ENCODE measurements around the gene ELF3.
"Not testable (repeated sequence)": the region's sequence is repeated elsewhere in the genome, so short reads cannot be mapped to it uniquely, and the experiment has no call there.

Gene ELF3

DNA sequence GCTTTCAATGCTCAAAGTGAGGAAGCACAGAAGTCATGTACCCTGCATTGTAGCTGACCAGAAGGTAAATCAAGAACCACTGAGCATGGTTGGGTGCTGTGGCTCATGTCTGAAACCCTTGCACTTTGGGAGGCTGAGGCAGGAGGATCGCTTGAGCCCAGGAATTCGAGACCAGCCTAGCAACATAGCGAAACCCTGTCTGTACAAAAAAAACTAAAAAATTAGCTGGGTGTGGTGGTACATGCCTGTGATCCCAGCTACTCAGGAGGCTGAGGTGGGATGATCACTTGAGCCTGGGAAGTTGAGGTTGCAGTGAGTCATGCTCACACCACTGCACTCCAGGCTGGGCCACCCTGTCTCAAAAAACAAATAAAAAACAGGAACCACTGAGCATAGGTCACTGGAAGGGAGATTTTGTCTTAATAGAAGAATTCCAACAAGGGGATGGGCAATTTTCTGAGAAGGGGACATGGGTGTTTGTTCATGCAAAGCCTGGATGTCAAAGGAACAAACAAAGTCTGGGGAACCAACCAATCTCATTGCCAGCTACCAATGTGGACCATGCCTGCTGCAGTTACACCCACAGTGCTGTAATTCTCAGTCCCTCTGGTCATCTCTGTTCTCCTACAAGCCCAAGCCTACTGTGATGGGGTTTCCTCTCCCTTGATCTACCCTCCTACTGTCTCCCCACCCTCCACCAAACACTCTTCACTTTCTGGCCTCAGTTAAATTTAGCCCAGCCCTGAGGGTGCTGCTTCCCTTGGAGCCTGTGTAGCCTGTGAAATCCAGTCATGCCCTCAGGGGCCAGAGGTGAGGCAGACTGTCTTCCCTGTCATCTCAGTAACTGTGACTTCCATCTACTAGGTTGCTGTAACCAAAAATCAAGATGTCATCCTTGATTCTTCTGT lies 47.9 kb downstream of the ELF3 start:
- no peak for DNase-seq
- in situ Hi-C loops (cut with HindIII; ENCODE audit: low pct_ligation_motif_present, low pct_unique_long_range_greater_than_20kb, low sequenced_read_pairs) = no loop called here

DNA sequence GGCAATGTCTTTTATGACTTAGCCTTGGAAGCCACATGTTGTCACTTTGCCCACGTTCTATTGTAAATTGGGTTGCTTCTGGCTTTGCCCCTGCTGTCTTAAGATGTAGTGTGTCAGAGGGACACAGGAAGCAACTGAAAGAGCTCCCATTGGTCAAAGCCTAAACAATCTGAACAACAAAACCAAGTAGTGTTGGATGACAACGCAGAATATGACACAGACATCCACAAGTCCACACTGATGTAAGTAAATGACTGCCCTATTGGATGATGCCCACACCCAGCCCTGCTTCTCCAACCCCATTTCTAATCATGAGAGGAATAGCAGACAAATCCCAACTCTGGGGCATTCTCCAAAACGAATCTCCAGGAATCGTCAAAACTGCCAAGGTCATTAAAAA lies 50.7 kb downstream of the ELF3 start:
- DNase-seq = no peak
- in situ Hi-C loops (cut with HindIII; ENCODE audit: low pct_ligation_motif_present, low pct_unique_long_range_greater_than_20kb, low sequenced_read_pairs) = no loop called here

DNA sequence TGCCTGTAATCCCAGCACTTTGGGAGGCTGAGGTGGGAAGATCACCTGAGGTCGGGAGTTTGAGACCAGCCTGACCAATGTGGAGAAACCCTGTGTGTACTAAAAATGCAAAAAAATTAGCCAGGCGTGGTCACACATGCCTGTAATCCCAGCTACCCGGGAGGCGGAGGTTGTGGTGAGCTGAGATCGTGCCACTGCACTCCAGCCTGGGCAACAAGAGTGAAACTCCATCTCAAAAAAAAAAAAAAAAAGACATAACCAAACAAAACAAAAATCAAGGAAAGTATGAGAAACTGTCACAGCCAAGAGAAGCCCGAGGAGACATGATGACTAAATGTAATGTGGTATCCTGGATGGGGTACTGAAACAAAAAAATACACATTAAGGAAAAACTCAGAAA lies 51.4 kb downstream of the ELF3 start:
- DNase-seq; in situ Hi-C loops (cut with HindIII; ENCODE audit: low pct_ligation_motif_present, low pct_unique_long_range_greater_than_20kb, low sequenced_read_pairs): not testable (repeated sequence)

DNA sequence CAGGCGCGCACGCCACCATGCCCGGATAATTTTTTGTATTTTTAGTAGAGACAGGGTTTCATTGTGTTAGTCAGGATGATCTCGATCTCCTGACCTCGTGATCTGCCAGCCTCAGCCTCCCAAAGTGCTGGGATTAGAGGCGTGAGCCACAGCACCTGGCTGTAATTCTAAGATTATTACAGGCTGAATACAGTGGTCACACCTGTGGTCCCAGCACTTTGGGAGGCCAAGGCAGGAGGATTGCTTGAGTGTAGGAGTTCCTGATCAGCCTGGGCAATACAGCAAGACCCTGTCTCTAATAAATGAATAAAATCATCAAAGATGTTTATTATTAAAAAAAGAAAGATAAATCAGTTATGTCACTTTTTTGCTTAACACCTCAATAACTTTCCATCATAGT lies 52.2 kb downstream of the ELF3 start:
- in situ Hi-C loops (cut with HindIII; ENCODE audit: low pct_ligation_motif_present, low pct_unique_long_range_greater_than_20kb, low sequenced_read_pairs); DNase-seq: not testable (repeated sequence)

DNA sequence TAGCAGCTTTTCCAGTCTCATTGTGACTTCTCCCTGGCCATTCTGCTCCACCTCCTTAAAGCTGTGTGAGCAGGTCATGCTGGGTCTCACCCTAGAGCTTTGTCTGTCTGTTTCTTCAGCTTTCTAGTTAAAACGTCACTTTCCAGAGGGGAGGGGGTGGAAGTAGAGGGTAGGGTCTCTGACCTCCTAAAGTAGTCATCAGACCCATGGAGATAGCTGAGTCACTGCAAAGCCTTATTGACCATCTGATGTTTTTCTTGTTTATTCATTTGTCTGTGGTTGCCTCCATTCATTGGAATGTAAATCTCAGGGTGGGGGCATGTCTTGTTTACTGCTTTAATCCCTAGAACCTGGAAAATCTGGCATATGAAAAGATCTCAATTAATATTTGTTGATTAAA lies 52.7 kb downstream of the ELF3 start:
- DNase-seq = no peak
- in situ Hi-C loops (cut with HindIII; ENCODE audit: low pct_ligation_motif_present, low pct_unique_long_range_greater_than_20kb, low sequenced_read_pairs) = no loop called here

DNA sequence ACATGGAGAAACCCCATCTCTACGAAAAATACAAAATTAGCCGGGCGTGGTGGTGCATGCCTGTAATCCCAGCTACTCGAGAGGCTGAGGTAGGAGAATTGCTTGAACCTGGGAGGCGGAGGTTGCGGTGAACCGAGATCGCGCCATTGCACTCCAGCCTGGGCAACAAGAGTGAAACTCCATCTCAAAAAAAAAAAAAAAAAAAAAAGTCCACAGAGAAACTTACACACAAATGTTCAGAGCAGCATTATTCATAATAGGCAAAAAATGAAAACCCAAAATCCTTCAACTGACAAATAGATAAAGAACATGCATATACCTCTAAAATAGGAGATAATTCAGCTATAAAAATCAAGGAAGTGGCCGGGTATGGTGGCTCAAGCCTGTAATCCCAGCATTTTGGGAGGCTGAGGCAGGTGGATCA lies 54.5 kb downstream of the ELF3 start:
- in situ Hi-C loops (cut with HindIII; ENCODE audit: low pct_ligation_motif_present, low pct_unique_long_range_greater_than_20kb, low sequenced_read_pairs); DNase-seq: not testable (repeated sequence)
